M059J (cell line): Measurements from ENCODE around the gene NOS3. TPM values are rescaled to one million over a fixed set of nuclear protein-coding genes. Genes with fewer than 3 reads are reported as not detected.
A peak's percentile ranks its signal among the peaks of the same experiment; 100 is the strongest.

Source experiments
- DNase-seq: peaks from one replicate; pipeline ENCODE4 v3.0.0-alpha.2; 2012; ENCODE audit warnings: low read depth
- total RNA-seq: library from RNA; depleted of rRNA; stranded (reverse); fragments of >200 nt; shearing (Covaris generic); gene quantifications from 2 replicates; pipeline ENCODE4 v1.2.3, GENCODE V29; 2014; rRNA removed

NOS3 gene
- total RNA-seq, 1 experiment from 2014 or later: not detected

DNA sequence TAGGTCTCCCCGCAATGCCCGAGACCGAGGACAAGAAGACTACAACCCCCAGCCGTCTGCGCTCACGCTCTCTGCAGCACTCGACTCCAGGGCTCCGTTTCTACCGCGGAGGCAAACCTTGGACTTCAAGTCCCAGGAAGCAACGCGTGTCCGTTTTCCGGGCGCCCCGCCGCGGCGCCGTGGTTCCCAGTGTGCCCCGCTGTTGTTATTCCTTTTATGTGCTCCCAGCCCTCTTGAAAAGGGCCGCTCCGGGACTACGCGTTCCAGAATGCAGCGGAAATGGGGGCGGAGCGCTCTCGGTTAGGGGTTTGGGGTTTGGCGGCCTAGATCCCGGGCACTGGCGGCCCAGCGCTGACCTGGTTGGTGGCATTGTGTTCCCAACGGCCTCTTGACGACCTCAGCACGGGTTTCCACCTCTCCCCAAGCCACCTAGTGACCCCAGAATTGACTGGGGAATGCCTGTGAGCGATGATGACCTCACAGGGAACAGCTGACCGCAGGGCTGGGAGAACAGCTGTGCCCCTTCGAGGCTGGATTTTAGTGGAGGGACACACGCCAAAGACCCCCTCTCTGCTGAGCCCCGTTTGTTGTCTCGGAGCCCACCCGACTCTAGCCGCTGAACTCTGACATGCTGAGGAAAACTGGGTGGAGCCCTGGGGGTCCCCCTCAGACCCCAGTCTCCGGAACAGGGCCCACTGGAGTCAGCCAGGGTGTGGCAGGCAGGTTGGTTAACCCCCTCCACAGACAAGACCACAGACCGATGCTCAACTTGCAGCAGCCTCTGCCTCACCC is 67.4 kb downstream of the NOS3 start:
- peak; percentile 100 for DNase-seq

DNA sequence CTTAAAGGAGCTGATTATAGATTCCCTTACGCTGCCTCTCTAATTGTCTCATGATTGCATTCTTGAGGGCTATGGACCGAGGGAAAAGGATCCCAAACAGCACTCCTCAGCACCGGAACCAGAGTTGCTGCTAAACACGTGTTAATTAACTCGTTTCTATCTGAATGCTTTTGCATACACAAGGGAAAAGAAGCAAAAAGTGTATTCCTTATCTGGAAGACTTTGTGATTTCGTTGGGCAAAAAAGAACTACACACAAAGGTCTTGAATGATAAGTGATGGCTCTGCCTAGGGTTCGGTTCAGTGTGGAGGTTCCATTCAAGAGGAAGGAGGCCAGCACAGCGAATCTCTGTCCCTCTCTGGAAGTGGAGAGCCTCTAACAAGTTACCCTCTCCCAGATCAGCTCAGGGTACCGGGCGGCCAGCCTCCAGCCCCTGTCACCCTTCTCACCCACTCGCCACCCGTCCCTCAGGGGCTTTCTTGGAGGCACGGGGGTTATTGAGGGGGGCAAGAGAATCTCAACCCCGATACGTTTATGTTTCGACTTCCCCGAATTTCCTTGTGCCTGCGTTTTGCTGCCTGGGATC is 68.1 kb downstream of the NOS3 start:
- DNase-seq: peak; percentile 47

DNA sequence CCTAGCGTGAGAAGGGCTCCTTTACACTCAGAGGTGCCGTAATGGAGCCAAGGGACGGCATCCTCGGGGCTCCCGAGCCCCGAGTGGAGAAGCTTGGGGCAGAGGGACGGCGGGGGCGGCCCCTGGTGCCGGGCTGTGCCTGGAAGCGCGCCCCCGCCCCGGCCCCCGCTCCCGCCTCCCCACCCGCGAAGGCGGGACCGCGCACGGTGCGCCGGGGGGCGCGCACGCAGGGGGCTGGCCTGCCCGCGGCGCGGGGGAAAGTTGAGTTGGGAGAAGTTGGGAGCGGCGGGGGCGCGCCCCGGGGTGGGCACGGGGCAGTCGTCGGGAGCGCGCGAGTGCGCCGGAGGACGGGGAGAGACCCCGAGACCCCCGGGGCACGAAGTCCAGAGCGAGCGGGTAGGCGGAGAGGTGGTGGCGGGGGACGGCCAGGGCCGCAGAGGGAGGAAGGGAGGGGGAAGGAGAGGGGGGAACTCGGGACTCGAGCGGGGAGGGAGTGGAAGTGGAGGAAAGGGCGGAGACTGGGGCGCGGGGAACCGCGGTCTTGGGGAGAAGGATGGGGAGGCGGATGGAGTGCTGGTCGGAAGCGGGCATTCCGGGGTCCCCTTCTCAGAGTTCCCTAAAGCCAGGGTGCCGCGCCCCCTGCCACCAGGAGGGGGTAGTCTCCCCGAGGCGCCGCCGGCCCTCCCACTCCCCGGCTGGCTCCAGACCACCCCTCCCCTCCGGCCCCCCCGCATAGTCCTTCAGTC is 68.7 kb downstream of the NOS3 start, which contains the start of gene SLC4A2:
SLC4A2 (plus strand) TSS at position 223 of the 746 bp plus-strand sequence. CDS start 2,399 bp downstream, outside the sequence.
- peak; percentile 76 for DNase-seq

DNA sequence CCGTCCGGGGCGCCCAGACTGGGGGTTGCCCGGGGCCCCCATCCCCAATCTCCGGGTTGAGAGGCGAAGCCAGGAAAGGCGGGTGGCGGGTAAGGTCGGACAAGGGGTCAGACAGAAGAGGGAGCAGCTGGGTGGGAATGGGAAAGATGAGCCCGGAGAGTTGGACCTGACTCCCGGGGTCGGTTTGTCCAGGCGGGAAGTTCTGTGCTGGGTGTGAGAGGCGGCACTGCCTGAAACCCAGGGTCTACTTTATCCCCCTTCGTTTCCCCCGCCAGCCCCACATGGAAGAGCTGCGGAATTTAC is 69.2 kb downstream of the NOS3 start:
- DNase-seq: no peak

DNA sequence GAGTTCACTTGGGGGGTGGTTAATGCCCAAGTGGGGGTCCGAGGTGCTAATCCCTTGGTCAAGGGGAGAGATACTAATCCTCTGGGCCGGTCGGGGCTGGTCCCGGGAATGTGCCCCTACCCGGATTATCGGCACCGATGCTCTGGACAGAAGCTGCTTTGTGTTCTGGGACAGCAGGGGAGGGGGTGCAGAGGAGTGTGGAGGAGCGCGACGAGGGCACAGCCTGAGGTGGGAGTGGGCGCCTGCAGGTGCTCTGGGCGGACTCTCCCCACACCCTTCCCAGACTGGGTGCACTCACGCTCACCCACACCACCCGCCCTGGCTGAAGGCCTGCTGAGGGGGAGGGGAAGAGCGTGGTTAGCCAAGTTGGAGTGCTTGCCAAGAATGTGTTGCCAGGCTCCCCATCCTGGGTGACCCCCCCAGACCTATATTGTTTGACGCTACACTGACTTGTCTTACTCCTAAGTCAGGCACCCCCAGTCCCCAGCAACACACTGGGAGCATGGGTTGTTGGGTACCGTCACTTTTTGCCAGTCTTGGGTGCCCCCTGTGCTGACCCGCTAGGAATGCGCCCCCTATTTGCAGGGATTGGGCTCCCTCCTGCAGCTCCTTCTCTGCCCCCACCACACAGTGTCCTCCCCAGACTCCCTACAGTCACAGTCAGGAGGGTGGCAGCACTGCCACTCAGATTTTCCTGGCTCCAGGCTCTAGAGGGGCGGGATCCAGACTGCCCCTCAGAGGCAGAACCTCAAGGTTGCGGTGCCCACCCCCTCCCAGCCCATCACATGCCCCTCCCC is 69.8 kb downstream of the NOS3 start:
- peak; percentile 54 for DNase-seq

DNA sequence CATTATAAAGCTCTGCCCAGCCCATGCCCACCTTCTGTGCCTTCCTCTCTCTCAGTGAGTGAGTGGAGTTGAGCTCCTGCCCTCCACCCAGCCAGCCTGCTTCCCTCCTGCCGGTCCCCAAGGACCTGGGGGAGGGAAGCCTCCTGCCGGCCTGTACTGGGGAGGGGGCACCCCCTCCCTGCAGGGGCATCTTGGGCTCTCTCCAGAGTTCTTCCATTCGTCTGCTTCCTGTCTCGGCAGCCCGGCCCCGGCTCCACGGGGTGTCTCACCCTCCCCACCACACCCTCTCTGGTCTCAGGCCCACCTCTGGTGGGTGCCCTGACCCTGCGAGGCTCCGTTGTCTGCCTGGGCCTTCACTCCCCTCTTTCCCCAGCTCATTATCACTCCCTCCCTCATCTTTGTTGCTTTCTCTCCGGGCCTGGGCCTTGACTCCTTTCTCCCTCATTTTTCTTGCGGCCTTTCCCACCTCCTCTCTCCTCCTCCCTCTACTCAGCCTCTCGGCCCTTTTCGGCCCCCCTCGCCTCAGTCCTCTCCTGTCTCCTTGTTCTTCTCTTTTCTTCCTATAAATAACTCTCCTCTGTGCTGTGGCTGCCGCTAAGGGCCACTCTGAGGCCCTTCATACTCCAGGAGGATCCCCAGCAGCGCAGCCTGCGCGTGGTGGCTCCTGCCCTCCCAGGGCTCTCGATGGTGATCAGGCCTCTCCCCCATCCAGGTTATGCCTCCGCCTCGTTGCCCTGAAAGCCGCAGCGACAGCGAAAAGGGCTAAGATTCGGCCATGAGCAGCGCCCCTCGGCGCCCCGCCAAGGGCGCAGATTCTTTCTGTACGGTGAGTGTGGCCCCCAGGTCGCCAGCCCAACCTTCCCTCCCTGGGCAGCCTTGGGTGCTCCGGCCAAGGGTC is 70.6 kb downstream of the NOS3 start:
- DNase-seq: no peak

DNA sequence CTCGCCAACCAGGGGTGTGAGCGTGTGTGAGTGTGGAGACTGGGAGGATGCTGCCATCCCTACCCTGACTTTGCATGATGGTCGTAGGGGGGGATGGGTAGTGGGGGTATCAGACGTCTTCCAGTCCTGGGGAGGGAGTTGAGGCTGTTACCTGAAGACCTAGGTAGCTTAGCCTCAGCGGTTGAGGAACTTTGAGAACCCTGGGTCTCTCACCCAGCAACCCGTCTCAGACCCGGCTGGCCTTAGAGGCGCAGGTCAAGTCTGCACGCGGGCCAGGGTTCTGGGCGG is 71.2 kb downstream of the NOS3 start:
- DNase-seq: no peak

DNA sequence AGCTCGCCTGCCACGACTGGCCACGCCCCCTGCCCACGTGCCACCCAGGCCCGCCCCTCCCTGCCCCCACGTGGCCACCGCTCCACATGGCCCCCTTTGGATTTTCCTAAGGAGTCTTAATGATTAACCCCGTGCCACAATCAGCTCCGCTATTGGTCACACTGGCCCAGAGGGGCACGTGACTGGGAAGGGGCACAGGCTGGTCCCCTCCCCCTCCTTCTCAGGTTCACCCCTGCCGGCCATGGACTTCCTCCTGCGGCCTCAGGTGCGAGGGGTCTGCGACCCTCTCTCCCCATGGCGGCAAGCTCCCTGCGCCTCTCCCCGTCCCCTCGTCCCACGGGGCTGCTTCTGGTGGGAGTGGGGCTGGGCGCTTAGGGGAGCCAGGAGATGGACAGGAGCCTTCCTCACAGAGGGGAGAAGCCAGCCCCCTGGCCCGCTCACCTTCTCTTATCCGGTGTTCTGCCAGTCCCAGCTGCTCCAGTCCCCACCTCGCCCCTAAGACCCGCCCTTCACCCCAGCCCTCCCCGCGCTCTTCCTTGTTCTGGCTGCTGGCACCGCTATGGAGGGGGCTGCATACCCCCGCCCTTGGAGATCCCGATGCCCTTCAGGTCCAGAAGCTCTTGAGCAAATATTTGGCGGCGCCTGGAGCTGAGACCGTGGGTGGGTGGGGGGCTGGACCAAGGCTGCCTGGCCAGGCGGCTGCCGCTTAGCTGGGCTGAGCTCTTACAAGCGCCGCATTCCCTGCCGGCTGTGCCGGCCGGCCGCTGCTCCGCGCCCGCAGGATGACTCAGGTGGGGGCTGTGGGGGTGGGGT is 71.8 kb downstream of the NOS3 start:
- DNase-seq: no peak

DNA sequence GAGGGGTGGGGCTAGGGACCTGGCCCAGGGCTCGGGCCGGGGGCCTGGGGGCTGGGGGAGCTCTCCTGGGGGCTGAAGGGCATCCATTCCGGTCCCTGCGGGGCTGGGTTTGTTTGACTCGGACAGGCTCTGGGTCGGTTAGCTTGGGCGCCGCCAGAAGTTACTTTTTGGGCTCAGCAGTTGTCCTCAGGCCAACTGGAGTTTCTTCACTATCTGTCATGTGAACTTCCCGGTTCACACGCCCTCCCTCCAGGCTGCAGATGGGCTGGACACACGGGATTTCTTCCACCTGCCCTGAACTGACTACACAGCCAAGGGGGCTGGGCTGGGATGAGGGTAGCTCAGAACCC is 72.4 kb downstream of the NOS3 start:
- no peak for DNase-seq

Other genes starting within 250 kb of the NOS3 start
- not detected in 2 replicates for gene TMEM176B, start 190.7 kb upstream of the NOS3 start, total RNA-seq
- 0.34 TPM in 1 of 2 replicates, not detected in the other for gene TMEM176A, start 190.2 kb upstream of the NOS3 start, total RNA-seq
- gene AOC1, start 138.5 kb upstream of the NOS3 start, total RNA-seq: 0.17 TPM in 1 of 2 replicates, not detected in the other
- 0.30 and 0.37 TPM in 2 replicates for gene KCNH2, start 12.7 kb upstream of the NOS3 start, total RNA-seq
- gene ATG9B, start 33.5 kb downstream of the NOS3 start, total RNA-seq: not detected in 2 replicates
- 24.2 and 29.0 TPM in 2 replicates for gene ABCB8, start 37.4 kb downstream of the NOS3 start, total RNA-seq
- gene ASIC3, start 57.5 kb downstream of the NOS3 start, total RNA-seq: 0.20 and 0.22 TPM in 2 replicates
- 36.6 and 54.2 TPM in 2 replicates for gene CDK5, start 66.9 kb downstream of the NOS3 start, total RNA-seq
- gene SLC4A2, start 68.6 kb downstream of the NOS3 start, total RNA-seq: 101 and 105 TPM in 2 replicates
- gene FASTK, start 89.8 kb downstream of the NOS3 start, total RNA-seq: 73.7 and 97.9 TPM in 2 replicates
- gene TMUB1, start 92.5 kb downstream of the NOS3 start, total RNA-seq: 73.4 and 80.3 TPM in 2 replicates
- gene AGAP3, start 95.5 kb downstream of the NOS3 start, total RNA-seq: 35.1 and 36.7 TPM in 2 replicates
- not detected in 2 replicates for gene GBX1, start 176.7 kb downstream of the NOS3 start, total RNA-seq
- gene ASB10, start 196.2 kb downstream of the NOS3 start, total RNA-seq: not detected in 2 replicates
- gene H2BK1, start 219.5 kb downstream of the NOS3 start, total RNA-seq: not detected in 2 replicates
- gene ABCF2, start 236.2 kb downstream of the NOS3 start, total RNA-seq: 65.0 and 74.0 TPM in 2 replicates
- gene CHPF2, start 241.5 kb downstream of the NOS3 start, total RNA-seq: 47.2 and 90.1 TPM in 2 replicates